ENCODE measurements around the gene C3orf18.

C3orf18 gene

DNA sequence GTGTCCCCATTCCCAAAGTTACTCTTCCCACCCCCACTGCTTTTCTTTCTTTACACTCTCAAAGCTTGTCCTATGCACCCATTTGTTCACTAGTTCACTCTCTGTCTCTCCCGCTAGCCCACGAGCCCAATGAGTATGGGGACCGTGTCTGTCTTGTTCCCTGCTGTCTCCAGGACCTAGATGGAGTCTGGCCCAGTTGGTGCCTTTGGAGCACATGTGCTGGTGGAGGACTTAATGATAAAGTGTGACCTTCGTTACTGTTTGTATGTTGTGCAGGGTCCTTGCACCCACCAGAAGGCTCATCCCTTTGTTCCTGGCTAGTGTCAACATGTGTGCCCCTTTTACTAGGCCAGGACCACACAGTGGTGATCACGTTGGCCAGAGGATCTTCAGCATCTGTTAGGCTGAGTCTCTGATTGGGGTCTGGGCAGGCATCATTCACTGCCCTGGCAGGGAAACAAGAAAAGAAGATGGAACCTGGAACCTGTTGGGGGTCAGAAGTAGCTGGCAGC, 36.6 kb upstream of the C3orf18 start:
- no peak for FAIRE-seq
- no peak for TF ChIP-seq POLR2AphosphoS5 (IDR thresholded peaks at IDR 0.05; ENCODE audit: low read depth, low read length)
- no peak for TF ChIP-seq PAX5 (IDR thresholded peaks at IDR 0.05; ENCODE audit: insufficient read depth, low read length, severe bottlenecking)
- TF ChIP-seq POU2F2 (IDR thresholded peaks at IDR 0.05; ENCODE audit: low read depth, low read length), result no peak
- DNase-seq (ENCODE audit: insufficient read length, low spot score), result no peak

DNA sequence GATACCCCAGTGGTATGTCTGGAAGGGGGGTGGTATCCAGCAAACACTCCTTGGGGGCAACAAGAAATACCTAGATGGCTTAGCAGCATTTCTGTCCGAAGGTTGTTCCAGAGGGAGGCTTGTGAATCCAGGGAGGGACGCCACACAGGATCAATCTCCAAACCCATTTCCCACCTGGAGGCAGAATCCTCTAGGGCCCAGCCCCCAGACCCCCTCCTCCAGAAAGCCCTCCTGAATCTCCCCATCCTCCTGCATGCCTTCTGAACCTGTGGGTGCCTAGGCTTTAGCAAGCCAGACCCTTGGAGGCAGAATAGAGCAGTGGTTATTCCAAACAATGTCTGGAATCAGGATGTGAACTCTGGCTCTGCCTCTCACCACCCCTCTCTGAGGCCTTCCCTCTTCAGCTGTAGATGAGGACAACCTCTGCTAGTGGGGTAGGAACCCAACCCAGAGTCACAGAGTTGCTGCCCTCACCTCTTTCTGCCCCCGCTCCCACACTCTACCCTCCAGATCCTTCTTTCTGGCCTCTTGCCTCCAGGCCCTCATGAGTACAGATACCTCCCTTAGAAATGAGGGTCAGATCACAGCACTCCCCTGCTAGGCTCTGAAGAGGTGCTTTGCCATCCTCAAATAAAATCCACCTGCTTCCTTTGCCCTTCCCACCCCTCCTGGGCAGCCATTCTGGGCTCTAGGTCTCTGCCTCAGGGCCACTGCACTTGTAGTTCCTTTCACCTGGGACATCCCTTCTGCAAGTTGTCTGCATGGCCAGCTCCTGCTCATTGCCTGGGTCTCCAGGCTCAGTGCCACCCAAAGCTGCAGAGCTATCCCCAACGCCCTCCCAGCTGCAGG, 35.9 kb upstream of the C3orf18 start:
- FAIRE-seq, result no peak
- no peak for TF ChIP-seq SPI1 (IDR thresholded peaks at IDR 0.05; ENCODE audit: low read depth, low read length)
- TF ChIP-seq POLR2AphosphoS5 (IDR thresholded peaks at IDR 0.05; ENCODE audit: low read depth, low read length), result no peak
- TF ChIP-seq PAX5 (IDR thresholded peaks at IDR 0.05; ENCODE audit: insufficient read depth, low read length, severe bottlenecking), result no peak
- TF ChIP-seq TAF1 (IDR thresholded peaks at IDR 0.05; ENCODE audit: low read depth, low read length), result no peak
- TF ChIP-seq POU2F2 (IDR thresholded peaks at IDR 0.05; ENCODE audit: low read depth, low read length), result no peak
- TF ChIP-seq POLR2A (IDR thresholded peaks at IDR 0.05; ENCODE audit: low read depth, low read length), result no peak
- no peak for DNase-seq (ENCODE audit: insufficient read length, low spot score)

DNA sequence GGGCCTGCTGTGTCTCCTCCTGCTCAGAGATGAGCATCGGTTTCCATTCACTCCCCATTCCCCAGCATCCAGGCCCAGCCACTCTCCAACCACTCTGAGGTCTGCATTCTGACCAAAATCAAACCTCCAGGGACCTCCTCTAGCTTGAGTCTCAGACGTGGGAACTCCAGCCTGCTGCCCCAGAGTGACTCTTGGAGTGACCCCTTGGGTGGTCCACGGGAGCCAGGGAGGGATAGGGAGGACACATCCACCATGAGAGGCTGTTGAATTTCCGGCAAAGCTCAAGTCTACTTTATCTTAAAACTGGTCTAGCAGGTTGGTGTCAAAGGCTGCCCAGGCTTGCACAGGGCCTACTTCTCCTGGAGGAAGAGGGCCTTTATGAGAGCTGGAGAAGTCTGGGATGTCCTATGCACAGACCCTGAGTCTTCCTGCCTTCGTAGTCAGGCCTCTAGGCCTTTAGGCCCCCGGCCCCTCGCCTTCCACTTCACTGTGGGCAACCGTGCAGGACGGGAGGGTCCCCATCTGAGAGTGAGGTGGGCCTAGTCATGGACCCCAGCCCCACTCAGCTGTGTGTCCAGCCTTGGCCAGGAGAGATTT, 35.1 kb upstream of the C3orf18 start:
- no peak for TF ChIP-seq POU2F2 (IDR thresholded peaks at IDR 0.05; ENCODE audit: low read depth, low read length)
- TF ChIP-seq PAX5 (IDR thresholded peaks at IDR 0.05; ENCODE audit: insufficient read depth, low read length, severe bottlenecking), result no peak
- no peak for TF ChIP-seq TAF1 (IDR thresholded peaks at IDR 0.05; ENCODE audit: low read depth, low read length)
- no peak for TF ChIP-seq POLR2A (IDR thresholded peaks at IDR 0.05; ENCODE audit: low read depth, low read length)
- no peak for TF ChIP-seq SPI1 (IDR thresholded peaks at IDR 0.05; ENCODE audit: low read depth, low read length)
- TF ChIP-seq POLR2AphosphoS5 (IDR thresholded peaks at IDR 0.05; ENCODE audit: low read depth, low read length), result no peak
- DNase-seq (ENCODE audit: insufficient read length, low spot score), result no peak
- FAIRE-seq, result no peak

DNA sequence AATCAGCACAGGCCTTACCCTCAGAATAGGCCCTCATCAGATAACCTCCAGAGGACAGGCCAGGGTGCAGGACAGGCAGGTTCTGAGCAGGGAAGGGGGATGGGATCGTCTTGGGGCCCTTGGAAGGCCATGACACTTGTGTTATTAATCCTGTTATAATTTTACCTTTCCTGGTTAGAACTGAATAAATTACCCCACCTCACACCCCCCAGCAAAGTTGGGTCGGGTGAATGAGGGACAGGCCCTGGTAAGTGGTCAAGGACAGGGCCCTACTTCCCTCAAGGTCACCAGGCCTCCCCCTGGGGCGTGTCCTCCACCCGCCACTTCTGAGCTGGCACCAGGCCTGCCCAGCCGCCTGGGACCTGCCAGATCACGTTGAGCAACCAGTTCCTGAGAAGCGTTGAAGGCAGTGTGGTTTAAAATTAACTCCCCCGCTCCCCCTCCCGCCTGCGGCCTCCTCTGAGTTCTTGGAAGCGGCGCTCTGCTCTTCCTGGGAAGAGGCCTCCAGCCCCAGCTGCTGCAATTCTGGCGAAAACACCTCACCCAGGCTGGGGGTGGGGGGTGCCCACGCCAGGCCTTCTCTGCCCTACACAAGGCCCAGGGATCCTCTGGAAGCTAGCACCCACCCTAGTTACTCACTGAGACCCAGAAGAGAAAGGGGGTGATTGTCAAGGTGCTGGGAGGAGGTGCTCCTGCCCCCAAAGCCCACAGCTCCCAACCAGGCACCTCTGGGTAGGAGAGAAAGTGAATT, 33.5 kb upstream of the C3orf18 start:
- FAIRE-seq (no peak), DNase-seq (ENCODE audit: insufficient read length, low spot score) (no peak)
- TF ChIP-seq POLR2AphosphoS5 (IDR thresholded peaks at IDR 0.05; ENCODE audit: low read depth, low read length) (no peak), POLR2A (IDR thresholded peaks at IDR 0.05; ENCODE audit: low read depth, low read length) (no peak), PAX5 (IDR thresholded peaks at IDR 0.05; ENCODE audit: insufficient read depth, low read length, severe bottlenecking) (no peak), POU2F2 (IDR thresholded peaks at IDR 0.05; ENCODE audit: low read depth, low read length) (no peak), SPI1 (IDR thresholded peaks at IDR 0.05; ENCODE audit: low read depth, low read length) (no peak), TAF1 (IDR thresholded peaks at IDR 0.05; ENCODE audit: low read depth, low read length) (no peak)

DNA sequence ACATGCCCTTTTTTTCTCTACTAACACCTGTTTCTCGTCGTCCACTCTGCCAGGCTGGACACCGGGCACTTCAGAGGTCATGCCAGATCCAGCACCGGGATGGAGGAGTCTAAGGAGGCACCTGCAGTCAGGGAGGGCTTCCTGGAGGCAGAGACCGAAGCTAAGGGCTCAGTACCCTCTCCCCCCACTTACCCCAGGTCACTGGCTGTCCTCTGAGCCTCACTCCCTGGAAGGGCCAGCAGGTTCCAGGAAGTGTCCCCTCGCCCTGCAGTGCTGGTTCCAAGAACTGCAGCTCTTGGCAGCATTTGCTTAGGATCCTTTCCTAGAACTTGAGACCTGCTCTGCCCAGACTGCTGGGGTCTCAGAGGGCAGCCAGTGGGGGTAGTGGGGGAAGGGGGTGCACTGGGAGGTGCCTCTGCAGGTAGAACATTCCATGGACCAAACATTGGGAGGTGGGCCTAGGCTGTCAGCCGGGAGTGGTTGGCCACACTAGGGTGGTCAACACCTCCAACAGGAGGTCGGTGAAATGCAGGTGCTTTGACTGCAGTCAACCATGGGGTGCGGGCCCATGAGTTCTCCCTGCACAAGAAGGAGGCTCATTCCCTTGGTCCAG, 32.7 kb upstream of the C3orf18 start:
- DNase-seq (ENCODE audit: insufficient read length, low spot score), result no peak
- no peak for FAIRE-seq
- TF ChIP-seq POLR2A (IDR thresholded peaks at IDR 0.05; ENCODE audit: low read depth, low read length), result no peak
- no peak for TF ChIP-seq POU2F2 (IDR thresholded peaks at IDR 0.05; ENCODE audit: low read depth, low read length)
- TF ChIP-seq PAX5 (IDR thresholded peaks at IDR 0.05; ENCODE audit: insufficient read depth, low read length, severe bottlenecking), result no peak
- TF ChIP-seq POLR2AphosphoS5 (IDR thresholded peaks at IDR 0.05; ENCODE audit: low read depth, low read length), result no peak

DNA sequence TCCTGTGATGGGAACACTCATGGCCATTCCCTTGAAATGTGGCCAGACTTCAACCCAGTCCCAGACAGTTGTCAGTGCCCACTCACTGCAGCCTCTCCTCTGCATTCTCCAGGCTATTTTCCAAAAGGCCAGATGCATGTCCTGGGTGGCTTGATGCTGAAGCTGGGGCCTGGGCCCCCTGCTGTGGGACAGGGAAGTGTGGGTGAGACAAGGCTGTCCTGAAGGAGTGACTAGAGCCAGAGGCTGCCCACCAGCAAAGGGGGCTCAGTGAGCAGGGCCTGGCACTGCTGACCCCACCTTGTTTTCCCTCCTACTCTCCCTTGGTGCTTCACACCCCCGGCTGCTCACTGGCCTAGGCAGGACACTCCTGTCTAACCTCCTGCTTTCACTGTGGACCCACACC, 32.2 kb upstream of the C3orf18 start:
- TF ChIP-seq POLR2A (IDR thresholded peaks at IDR 0.05; ENCODE audit: low read depth, low read length) (no peak), TAF1 (IDR thresholded peaks at IDR 0.05; ENCODE audit: low read depth, low read length) (no peak), POU2F2 (IDR thresholded peaks at IDR 0.05; ENCODE audit: low read depth, low read length) (no peak), SPI1 (IDR thresholded peaks at IDR 0.05; ENCODE audit: low read depth, low read length) (no peak), PAX5 (IDR thresholded peaks at IDR 0.05; ENCODE audit: insufficient read depth, low read length, severe bottlenecking) (no peak), POLR2AphosphoS5 (IDR thresholded peaks at IDR 0.05; ENCODE audit: low read depth, low read length) (no peak)
- FAIRE-seq (no peak), DNase-seq (ENCODE audit: insufficient read length, low spot score) (no peak)

DNA sequence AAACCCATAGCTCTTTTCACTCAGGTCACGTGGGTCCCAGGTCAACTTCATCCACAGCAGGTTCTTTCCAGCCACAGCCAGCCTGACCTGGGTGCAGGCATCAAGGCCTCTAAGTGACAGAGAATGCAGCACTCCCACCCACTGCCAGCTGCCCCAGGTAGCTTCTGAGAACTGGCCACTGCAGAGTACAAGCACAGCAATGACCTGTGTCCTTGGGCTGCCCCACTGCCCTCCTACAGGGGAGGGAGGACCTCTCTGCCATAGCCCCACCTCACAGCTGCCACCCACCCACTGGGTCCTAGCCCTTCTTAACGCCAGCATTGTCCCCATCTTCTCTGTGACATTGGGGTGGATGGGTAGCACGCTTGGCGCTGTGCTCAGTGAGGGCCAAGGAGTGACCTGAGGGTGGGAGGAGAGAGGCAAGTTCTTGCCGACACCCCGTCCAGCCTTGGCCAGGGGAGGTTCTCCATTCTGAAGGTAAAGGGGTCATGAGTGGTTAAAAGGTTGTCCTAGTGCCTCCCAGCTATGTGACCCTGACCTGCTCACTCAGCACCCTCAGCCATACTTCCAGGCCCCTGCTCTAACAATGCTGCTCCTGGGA, 31.7 kb upstream of the C3orf18 start:
- no peak for DNase-seq (ENCODE audit: insufficient read length, low spot score)
- no peak for FAIRE-seq
- TF ChIP-seq POLR2AphosphoS5 (IDR thresholded peaks at IDR 0.05; ENCODE audit: low read depth, low read length) (no peak), POU2F2 (IDR thresholded peaks at IDR 0.05; ENCODE audit: low read depth, low read length) (no peak), PAX5 (IDR thresholded peaks at IDR 0.05; ENCODE audit: insufficient read depth, low read length, severe bottlenecking) (no peak), POLR2A (IDR thresholded peaks at IDR 0.05; ENCODE audit: low read depth, low read length) (no peak), SPI1 (IDR thresholded peaks at IDR 0.05; ENCODE audit: low read depth, low read length) (no peak), TAF1 (IDR thresholded peaks at IDR 0.05; ENCODE audit: low read depth, low read length) (no peak)

DNA sequence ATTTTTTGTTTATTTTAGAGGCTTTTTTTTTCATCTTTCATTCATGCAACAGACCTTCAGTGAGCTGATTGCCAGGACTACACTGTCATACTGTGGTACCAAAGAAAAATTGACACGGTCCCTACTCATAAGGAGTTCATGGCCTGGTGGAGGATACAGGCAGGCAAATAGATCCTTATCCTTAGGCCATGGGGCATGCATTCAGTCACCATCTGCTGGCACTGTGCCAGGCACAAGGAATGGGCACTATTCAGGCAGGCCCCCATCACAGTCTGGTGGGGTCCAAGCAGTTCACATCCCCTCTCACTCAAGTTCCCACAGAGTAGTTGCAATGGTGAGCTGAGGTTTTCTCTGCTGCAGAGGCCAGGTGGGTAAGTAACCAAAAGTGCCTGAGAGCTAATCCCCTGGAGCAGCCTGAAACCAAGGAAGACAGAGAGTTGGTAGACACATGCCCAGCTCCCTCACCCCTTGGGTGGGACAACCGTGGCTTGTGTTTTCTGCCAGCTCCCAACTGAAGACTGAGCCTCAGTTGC, 26.8 kb upstream of the C3orf18 start:
- no peak for TF ChIP-seq TAF1 (IDR thresholded peaks at IDR 0.05; ENCODE audit: low read depth, low read length)
- no peak for TF ChIP-seq POLR2A (IDR thresholded peaks at IDR 0.05; ENCODE audit: low read depth, low read length)
- TF ChIP-seq SPI1 (IDR thresholded peaks at IDR 0.05; ENCODE audit: low read depth, low read length), result no peak
- TF ChIP-seq POLR2AphosphoS5 (IDR thresholded peaks at IDR 0.05; ENCODE audit: low read depth, low read length), result no peak
- TF ChIP-seq PAX5 (IDR thresholded peaks at IDR 0.05; ENCODE audit: insufficient read depth, low read length, severe bottlenecking), result no peak
- no peak for TF ChIP-seq POU2F2 (IDR thresholded peaks at IDR 0.05; ENCODE audit: low read depth, low read length)
- no peak for FAIRE-seq
- no peak for DNase-seq (ENCODE audit: insufficient read length, low spot score)

Measured in GM12891 (cell line).